ENCODE data around the gene NISCH. TPM values are rescaled to one million over a fixed set of nuclear protein-coding genes. Genes with fewer than 3 reads are reported as not detected.

The NISCH gene
- total and polyA plus RNA-seq, 4 donors = 91.5 to 161 (median 113) TPM

- peaks cover 94% of the 10 kb centered on the region for H3K36me3 ChIP-seq (ENCODE audit: control insufficient read depth, insufficient read depth, low read length)
- 68% methylated on average over 22 of the region's 27 CpGs for WGBS (ENCODE audit: insufficient coverage)
- H3K27me3 ChIP-seq (ENCODE audit: control insufficient read depth, insufficient read depth, low read length) = no peaks in the 10 kb centered on the region
- H3K4me3 ChIP-seq (ENCODE audit: low read depth, low read length) = no peak overlapping the region
- H3K4me1 ChIP-seq (ENCODE audit: control insufficient read depth, insufficient read depth, low read length) = peaks cover 42% of the 10 kb centered on the region
- DNase-seq (ENCODE audit: low read depth in 4 of 6, low spot score in 6 of 6) = peak in 1 of 6 donors; percentile 26
- H3K9me3 ChIP-seq (ENCODE audit: control insufficient read depth, insufficient read depth, low read length) = no peaks in the 10 kb centered on the region
- no peak overlapping the region for H3K27ac ChIP-seq (ENCODE audit: low read depth, low read length)
Measured at GRCh38 chr3:52480768-52481715, 25.6 kb downstream of the NISCH start.

- no peak overlapping the region for H3K27ac ChIP-seq (ENCODE audit: low read depth, low read length)
- H3K9me3 ChIP-seq (ENCODE audit: control insufficient read depth, insufficient read depth, low read length) = no peaks in the 10 kb centered on the region
- DNase-seq (ENCODE audit: low read depth in 4 of 6, low spot score in 6 of 6) = no peak
- no peaks in the 10 kb centered on the region for H3K27me3 ChIP-seq (ENCODE audit: control insufficient read depth, insufficient read depth, low read length)
- no peak overlapping the region for H3K4me3 ChIP-seq (ENCODE audit: low read depth, low read length)
- H3K4me1 ChIP-seq (ENCODE audit: control insufficient read depth, insufficient read depth, low read length) = peaks cover 43% of the 10 kb centered on the region
- H3K36me3 ChIP-seq (ENCODE audit: control insufficient read depth, insufficient read depth, low read length) = peaks cover 94% of the 10 kb centered on the region
- 79% methylated on average over 21 of the region's 23 CpGs for WGBS (ENCODE audit: insufficient coverage)
Measured at GRCh38 chr3:52481819-52482521, 26.6 kb downstream of the NISCH start.

DNA sequence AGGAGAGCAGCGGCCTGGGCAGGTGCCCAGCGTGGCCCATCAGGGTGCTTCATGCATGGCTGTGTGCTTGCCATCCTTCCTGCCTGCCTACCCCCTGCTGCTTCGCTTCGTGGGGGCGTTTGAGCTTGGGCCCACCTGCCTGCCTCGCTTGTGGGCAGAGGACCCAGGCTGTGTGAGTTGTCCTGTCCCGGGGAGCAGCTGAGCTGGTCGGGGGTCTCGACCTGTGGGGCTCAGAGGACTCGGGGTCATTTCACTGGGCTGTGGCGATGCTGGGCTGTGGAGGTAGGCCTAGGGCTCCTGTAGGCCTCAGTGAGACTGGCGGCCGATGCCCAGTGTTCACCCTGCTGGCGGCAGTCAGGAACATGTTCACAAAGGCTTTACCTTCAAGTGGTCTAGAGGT, 27.7 kb downstream of the NISCH start:
- Histone ChIP-seq H3K36me3 (ENCODE audit: control insufficient read depth, insufficient read depth, low read length) (peaks cover 94% of the 10 kb centered on the region), H3K4me3 (ENCODE audit: low read depth, low read length) (no peak overlapping the region), H3K9me3 (ENCODE audit: control insufficient read depth, insufficient read depth, low read length) (no peaks in the 10 kb centered on the region), H3K27ac (ENCODE audit: low read depth, low read length) (peak overlapping the region; percentile 83), H3K4me1 (ENCODE audit: control insufficient read depth, insufficient read depth, low read length) (peaks cover 43% of the 10 kb centered on the region), H3K27me3 (ENCODE audit: control insufficient read depth, insufficient read depth, low read length) (no peaks in the 10 kb centered on the region)
- DNase-seq (ENCODE audit: low read depth in 4 of 6, low spot score in 6 of 6) = no peak
- WGBS (ENCODE audit: insufficient coverage) = 84% methylated on average over 14 of the region's 14 CpGs

DNA sequence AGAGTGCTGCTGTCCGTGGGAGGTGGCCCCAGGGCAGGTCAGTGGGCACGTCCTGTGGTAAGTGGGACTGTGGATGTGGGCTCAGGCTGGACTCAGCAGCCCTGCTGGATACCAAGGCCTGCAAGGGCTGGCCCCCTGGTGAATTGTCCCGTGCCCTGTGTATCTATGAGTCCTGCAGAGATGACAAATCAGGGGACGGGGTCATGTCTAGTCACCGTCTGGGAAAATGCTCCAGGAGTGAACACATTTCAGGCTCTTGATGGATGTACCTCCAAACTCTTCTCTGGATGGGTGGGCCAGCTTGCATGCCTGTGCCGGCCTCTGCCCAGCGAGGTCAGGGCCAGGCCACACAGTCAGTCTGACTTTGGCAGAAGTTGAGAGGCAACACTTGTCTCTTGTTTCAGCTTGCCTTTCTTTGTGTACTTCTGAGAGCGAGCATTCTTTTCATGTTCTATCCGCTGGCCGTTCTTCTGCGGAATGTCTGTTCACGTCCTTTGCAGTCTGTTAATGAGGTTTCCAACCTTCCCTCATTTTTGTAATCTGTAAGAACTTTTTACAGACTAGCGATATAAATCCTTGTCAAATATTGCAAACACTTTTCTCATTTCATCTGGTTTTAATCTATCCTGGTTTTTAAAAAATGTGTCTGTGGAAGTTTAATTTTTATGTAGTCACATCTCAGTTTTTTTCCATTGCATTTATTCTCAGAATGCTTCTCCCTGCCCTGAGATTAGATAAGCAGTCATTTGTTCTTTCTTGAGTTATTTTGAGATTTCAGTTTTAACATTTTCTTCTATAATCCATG, 28.4 kb downstream of the NISCH start:
- Histone ChIP-seq H3K27ac (ENCODE audit: low read depth, low read length) (peak overlapping the region; percentile 83), H3K4me1 (ENCODE audit: control insufficient read depth, insufficient read depth, low read length) (peaks cover 43% of the 10 kb centered on the region), H3K4me3 (ENCODE audit: low read depth, low read length) (no peak overlapping the region), H3K9me3 (ENCODE audit: control insufficient read depth, insufficient read depth, low read length) (no peaks in the 10 kb centered on the region), H3K27me3 (ENCODE audit: control insufficient read depth, insufficient read depth, low read length) (no peaks in the 10 kb centered on the region), H3K36me3 (ENCODE audit: control insufficient read depth, insufficient read depth, low read length) (peaks cover 94% of the 10 kb centered on the region)
- 24% methylated on average over 12 of the region's 13 CpGs for WGBS (ENCODE audit: insufficient coverage)
- peak in 4 of 6 donors; percentile 4 to 55 (median 22) for DNase-seq (ENCODE audit: low read depth in 4 of 6, low spot score in 6 of 6)

GRCh38 chr3:52484680-52485461, 29.5 kb downstream of the NISCH start:
- no peak for DNase-seq (ENCODE audit: low read depth in 4 of 6, low spot score in 6 of 6)
- Histone ChIP-seq H3K4me3 (ENCODE audit: low read depth, low read length) (no peak overlapping the region), H3K27ac (ENCODE audit: low read depth, low read length) (peak overlapping the region; percentile 80), H3K9me3 (ENCODE audit: control insufficient read depth, insufficient read depth, low read length) (no peaks in the 10 kb centered on the region), H3K27me3 (ENCODE audit: control insufficient read depth, insufficient read depth, low read length) (no peaks in the 10 kb centered on the region), H3K36me3 (ENCODE audit: control insufficient read depth, insufficient read depth, low read length) (peaks cover 94% of the 10 kb centered on the region), H3K4me1 (ENCODE audit: control insufficient read depth, insufficient read depth, low read length) (peaks cover 43% of the 10 kb centered on the region)
- WGBS (ENCODE audit: insufficient coverage) = 54% methylated on average over 8 of the region's 10 CpGs

DNA sequence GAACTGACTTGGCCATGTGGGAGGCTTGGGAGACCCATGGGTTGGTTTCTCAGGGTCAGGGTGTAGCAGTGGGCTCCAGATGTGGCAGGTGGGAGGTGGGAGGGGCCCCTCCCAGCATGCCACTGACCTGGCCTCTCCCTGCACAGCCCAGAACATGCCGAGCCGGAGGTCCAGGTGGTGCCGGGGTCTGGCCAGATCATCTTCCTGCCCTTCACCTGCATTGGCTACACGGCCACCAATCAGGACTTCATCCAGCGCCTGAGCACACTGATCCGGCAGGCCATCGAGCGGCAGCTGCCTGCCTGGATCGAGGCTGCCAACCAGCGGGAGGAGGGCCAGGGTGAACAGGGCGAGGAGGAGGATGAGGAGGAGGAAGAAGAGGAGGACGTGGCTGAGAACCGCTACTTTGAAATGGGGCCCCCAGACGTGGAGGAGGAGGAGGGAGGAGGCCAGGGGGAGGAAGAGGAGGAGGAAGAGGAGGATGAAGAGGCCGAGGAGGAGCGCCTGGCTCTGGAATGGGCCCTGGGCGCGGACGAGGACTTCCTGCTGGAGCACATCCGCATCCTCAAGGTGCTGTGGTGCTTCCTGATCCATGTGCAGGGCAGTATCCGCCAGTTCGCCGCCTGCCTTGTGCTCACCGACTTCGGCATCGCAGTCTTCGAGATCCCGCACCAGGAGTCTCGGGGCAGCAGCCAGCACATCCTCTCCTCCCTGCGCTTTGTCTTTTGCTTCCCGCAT, 31.8 kb downstream of the NISCH start:
- H3K27ac ChIP-seq (ENCODE audit: low read depth, low read length) = no peak overlapping the region
- H3K4me1 ChIP-seq (ENCODE audit: control insufficient read depth, insufficient read depth, low read length) = peaks cover 43% of the 10 kb centered on the region
- no peaks in the 10 kb centered on the region for H3K9me3 ChIP-seq (ENCODE audit: control insufficient read depth, insufficient read depth, low read length)
- DNase-seq (ENCODE audit: low read depth in 4 of 6, low spot score in 6 of 6) = no peak
- H3K27me3 ChIP-seq (ENCODE audit: control insufficient read depth, insufficient read depth, low read length) = no peaks in the 10 kb centered on the region
- H3K4me3 ChIP-seq (ENCODE audit: low read depth, low read length) = no peak overlapping the region
- peaks cover 94% of the 10 kb centered on the region for H3K36me3 ChIP-seq (ENCODE audit: control insufficient read depth, insufficient read depth, low read length)
- 95% methylated on average over 31 of the region's 31 CpGs for WGBS (ENCODE audit: insufficient coverage)

DNA sequence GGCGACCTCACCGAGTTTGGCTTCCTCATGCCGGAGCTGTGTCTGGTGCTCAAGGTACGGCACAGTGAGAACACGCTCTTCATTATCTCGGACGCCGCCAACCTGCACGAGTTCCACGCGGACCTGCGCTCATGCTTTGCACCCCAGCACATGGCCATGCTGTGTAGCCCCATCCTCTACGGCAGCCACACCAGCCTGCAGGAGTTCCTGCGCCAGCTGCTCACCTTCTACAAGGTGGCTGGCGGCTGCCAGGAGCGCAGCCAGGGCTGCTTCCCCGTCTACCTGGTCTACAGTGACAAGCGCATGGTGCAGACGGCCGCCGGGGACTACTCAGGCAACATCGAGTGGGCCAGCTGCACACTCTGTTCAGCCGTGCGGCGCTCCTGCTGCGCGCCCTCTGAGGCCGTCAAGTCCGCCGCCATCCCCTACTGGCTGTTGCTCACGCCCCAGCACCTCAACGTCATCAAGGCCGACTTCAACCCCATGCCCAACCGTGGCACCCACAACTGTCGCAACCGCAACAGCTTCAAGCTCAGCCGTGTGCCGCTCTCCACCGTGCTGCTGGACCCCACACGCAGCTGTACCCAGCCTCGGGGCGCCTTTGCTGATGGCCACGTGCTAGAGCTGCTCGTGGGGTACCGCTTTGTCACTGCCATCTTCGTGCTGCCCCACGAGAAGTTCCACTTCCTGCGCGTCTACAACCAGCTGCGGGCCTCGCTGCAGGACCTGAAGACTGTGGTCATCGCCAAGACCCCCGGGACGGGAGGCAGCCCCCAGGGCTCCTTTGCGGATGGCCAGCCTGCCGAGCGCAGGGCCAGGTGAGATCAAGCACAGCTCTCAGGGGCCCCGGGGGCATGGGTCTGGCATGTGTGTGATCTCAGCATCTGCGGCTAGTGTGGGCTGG, 32.6 kb downstream of the NISCH start:
- Histone ChIP-seq H3K4me3 (ENCODE audit: low read depth, low read length) (no peak overlapping the region), H3K27me3 (ENCODE audit: control insufficient read depth, insufficient read depth, low read length) (no peaks in the 10 kb centered on the region), H3K9me3 (ENCODE audit: control insufficient read depth, insufficient read depth, low read length) (no peaks in the 10 kb centered on the region), H3K36me3 (ENCODE audit: control insufficient read depth, insufficient read depth, low read length) (peaks cover 94% of the 10 kb centered on the region), H3K27ac (ENCODE audit: low read depth, low read length) (no peak overlapping the region), H3K4me1 (ENCODE audit: control insufficient read depth, insufficient read depth, low read length) (peaks cover 43% of the 10 kb centered on the region)
- DNase-seq (ENCODE audit: low read depth in 4 of 6, low spot score in 6 of 6) = no peak
- 96% methylated on average over 58 of the region's 59 CpGs for WGBS (ENCODE audit: insufficient coverage)

DNA sequence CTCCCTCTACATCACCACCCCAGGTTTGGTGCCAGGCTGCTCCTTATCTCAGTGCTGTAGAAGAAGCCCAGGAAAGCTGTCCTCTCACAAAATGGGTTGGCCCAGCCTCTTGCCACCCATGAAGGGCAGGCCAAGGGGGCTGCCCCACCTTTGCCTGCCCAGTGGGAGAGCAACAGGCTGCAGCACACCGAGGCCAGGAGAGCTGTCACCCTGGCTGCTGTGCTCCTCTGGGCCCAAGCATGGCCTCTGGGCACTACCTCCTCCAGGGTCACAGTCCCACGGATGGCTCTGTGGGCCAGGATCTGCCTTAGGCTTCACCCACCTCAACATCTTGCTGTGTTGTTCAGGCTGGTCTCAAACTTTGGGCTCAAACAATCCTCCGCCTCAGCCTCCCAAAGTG, 33.3 kb downstream of the NISCH start:
- no peak for DNase-seq (ENCODE audit: low read depth in 4 of 6, low spot score in 6 of 6)
- Histone ChIP-seq H3K27ac (ENCODE audit: low read depth, low read length) (no peak overlapping the region), H3K4me1 (ENCODE audit: control insufficient read depth, insufficient read depth, low read length) (peaks cover 38% of the 10 kb centered on the region), H3K4me3 (ENCODE audit: low read depth, low read length) (no peak overlapping the region), H3K9me3 (ENCODE audit: control insufficient read depth, insufficient read depth, low read length) (no peaks in the 10 kb centered on the region), H3K27me3 (ENCODE audit: control insufficient read depth, insufficient read depth, low read length) (no peaks in the 10 kb centered on the region), H3K36me3 (ENCODE audit: control insufficient read depth, insufficient read depth, low read length) (peaks cover 94% of the 10 kb centered on the region)
- 87% methylated on average over 3 of the region's 3 CpGs for WGBS (ENCODE audit: insufficient coverage)
